NOMO-1 treated with dmso at 0.1 percent for 144 hours (cell line): ENCODE measurements around the gene MTFR1L.

Source experiments
- DNase-seq: peaks from one replicate; lab custom pipeline; 2025; ENCODE audit not compliant: unreplicated experiment; lab: John Stamatoyannopoulos, UW

Gene MTFR1L

GRCh38 chr1:25790472-25790871, 29.3 kb upstream of the MTFR1L start:
- no peak for DNase-seq

GRCh38 chr1:25792115-25792514, 27.6 kb upstream of the MTFR1L start:
- DNase-seq, result no peak

- DNase-seq, result no peak
Observed at GRCh38 chr1:25793585-25794170, 26.1 kb upstream of the MTFR1L start.

- no peak for DNase-seq
Observed at GRCh38 chr1:25794325-25794724, 25.4 kb upstream of the MTFR1L start.

GRCh38 chr1:25795211-25795610, 24.5 kb upstream of the MTFR1L start:
- no peak for DNase-seq

GRCh38 chr1:25795946-25796810, 23.6 kb upstream of the MTFR1L start:
- no peak for DNase-seq

GRCh38 chr1:25796811-25797458, 22.8 kb upstream of the MTFR1L start:
- peak; percentile 69 for DNase-seq

GRCh38 chr1:25797939-25798338, 21.8 kb upstream of the MTFR1L start:
- DNase-seq, result no peak

GRCh38 chr1:25798666-25799351, 20.9 kb upstream of the MTFR1L start:
- DNase-seq, result no peak

- DNase-seq, result no peak
Observed at GRCh38 chr1:25799352-25799934, 20.3 kb upstream of the MTFR1L start.

GRCh38 chr1:25799935-25800702, 19.6 kb upstream of the MTFR1L start, which contains the start of gene SELENON:
Gene SELENON (plus strand): TSS chr1:25800193. CDS start chr1:25800231, 38 bp downstream.
- DNase-seq, result no peak

- DNase-seq, result no peak
Observed at GRCh38 chr1:25800703-25801377, 18.9 kb upstream of the MTFR1L start.

- DNase-seq, result no peak
Observed at GRCh38 chr1:25802915-25803314, 16.8 kb upstream of the MTFR1L start.

- DNase-seq, result no peak
Observed at GRCh38 chr1:25803368-25803767, 16.4 kb upstream of the MTFR1L start.

GRCh38 chr1:25804244-25804963, 15.3 kb upstream of the MTFR1L start:
- DNase-seq, result no peak

- no peak for DNase-seq
Observed at GRCh38 chr1:25804964-25805862, 14.5 kb upstream of the MTFR1L start.

- DNase-seq, result no peak
Observed at GRCh38 chr1:25805863-25806225, 13.9 kb upstream of the MTFR1L start.

GRCh38 chr1:25806418-25806817, 13.3 kb upstream of the MTFR1L start:
- no peak for DNase-seq
